GM12878 (cell line): ENCODE results near the gene EIF2S2. TPM values are rescaled to one million over a fixed set of nuclear protein-coding genes. Genes with fewer than 3 reads are reported as not detected.

ENCODE experiments used
- BCL3 ChIP-seq: IDR thresholded peaks from 2 replicates; pipeline ENCODE4 v1.6.1; 2011; ENCODE audit warnings: borderline replicate concordance, low read depth, mild to moderate bottlenecking, moderate library complexity, low read length; ENCODE audit not compliant: insufficient read depth, poor library complexity, severe bottlenecking
- GABPA ChIP-seq: IDR thresholded peaks from 2 replicates; pipeline ENCODE4 v1.6.1; 2014; ENCODE audit warnings: antibody characterized with exemption, low read depth, mild to moderate bottlenecking, inconsistent platforms
- MXI1 ChIP-seq: fragments of 150-350 bp; IDR thresholded peaks from 2 replicates; pipeline ENCODE4 v1.6.1; 2011; ENCODE audit warnings: low read depth, mild to moderate bottlenecking, inconsistent platforms, low read length, improper control_type of control experiment
- NR2C1 ChIP-seq: fragments of 450-650 bp; IDR thresholded peaks from 2 replicates; pipeline ENCODE4 v1.6.1; 2017; ENCODE audit warnings: antibody characterized with exemption, mild to moderate bottlenecking, moderate library complexity
- PBX3 ChIP-seq: IDR thresholded peaks from 2 replicates; pipeline ENCODE4 v1.6.1; 2011; ENCODE audit warnings: mild to moderate bottlenecking, low read depth, low read length, moderate library complexity; ENCODE audit not compliant: insufficient replicate concordance
- POLR2A ChIP-seq: IDR thresholded peaks from 2 replicates; pipeline ENCODE4 v1.6.1; 2011; ENCODE audit warnings: low read depth, mild to moderate bottlenecking, low read length
- SPI1 ChIP-seq: IDR thresholded peaks from 2 replicates; pipeline ENCODE4 v1.6.1; 2011; ENCODE audit warnings: low read depth, mild to moderate bottlenecking, low read length, moderate library complexity, borderline replicate concordance; ENCODE audit not compliant: insufficient read depth
- SUPT20H ChIP-seq: IDR thresholded peaks from 2 replicates; pipeline ENCODE4 v1.6.1; 2011; ENCODE audit warnings: low read depth, mild to moderate bottlenecking, low read length, moderate library complexity, borderline replicate concordance; ENCODE audit not compliant: control insufficient read depth
- USF1 ChIP-seq: IDR thresholded peaks from 2 replicates; pipeline ENCODE4 v1.6.1; 2011; ENCODE audit warnings: borderline replicate concordance, low read depth, mild to moderate bottlenecking, moderate library complexity, mixed read lengths, low read length; ENCODE audit not compliant: insufficient read depth; ENCODE audit errors: extremely low read length
- YBX1 ChIP-seq: fragments of 450-650 bp; IDR thresholded peaks from 2 replicates; pipeline ENCODE4 v1.6.1; 2016; ENCODE audit warnings: antibody characterized with exemption
- ZNF687 ChIP-seq: fragments of 450-650 bp; IDR thresholded peaks from 2 replicates; pipeline ENCODE4 v1.6.1; 2017; ENCODE audit warnings: mild to moderate bottlenecking, moderate library complexity
- polyA plus RNA-seq, 11 experiments: library from polyadenylated mRNA; depleted of rRNA in 4 of 11; unstranded in 6 of 11; stranded (reverse) in 5 of 11; fragments of >200 nt; fragmentation: Nextera tagmentation in 4 of 11; fragmentation: Illumina TruSeq in 1 of 11; extraction: Ambion mirVana in 4 of 11; extraction: Trizol in 1 of 11; gene quantifications; 1 replicate in 1 of 11; 2 replicates in 10 of 11; pipeline versions ENCODE4 v1.2.1 to v1.2.3, GENCODE V29; 2011 to 2016; ENCODE audit warnings: inconsistent platforms in 2 of 11, missing spikeins in 2 of 11, low read depth in 1 of 11
- total RNA-seq, 4 experiments: library from RNA; depleted of rRNA in 3 of 4; stranded (reverse); fragments of >200 nt in 3 of 4; fragmentation: Illumina TruSeq in 1 of 4; extraction: Trizol in 1 of 4; gene quantifications; 2 replicates each; pipeline versions ENCODE4 v1.2.1 to v1.2.3, GENCODE V29; 2013 to 2021

EIF2S2 gene
- total and polyA plus RNA-seq, 10 of the 15 experiments (the other 5 are each of a cell fraction or from before 2014, with no cell fraction given), result 60.2 to 153 (median 84.3) TPM

- no peak for TF ChIP-seq YBX1
- no peak for TF ChIP-seq NR2C1
- no peak for TF ChIP-seq PBX3
- no peak for TF ChIP-seq BCL3
- no peak for TF ChIP-seq MXI1
- TF ChIP-seq SUPT20H, result no peak
- TF ChIP-seq SPI1, result no peak
- no peak for TF ChIP-seq ZNF687
- TF ChIP-seq POLR2A, result no peak
- TF ChIP-seq GABPA, result no peak
- no peak for TF ChIP-seq USF1
Measured at GRCh38 chr20:34066476-34067090, 45.5 kb downstream of the EIF2S2 start (continued).
